ENCODE measurements around the gene CMIP. TPM values are rescaled to one million over a fixed set of nuclear protein-coding genes. Genes with fewer than 3 reads are reported as not detected.

Gene CMIP
- total RNA-seq, 3 donors from 2014 or later = 73.3 to 127 (median 79.8) TPM

- Histone ChIP-seq H3K9me3 (no peaks in the 10 kb centered on the region), H3K36me3 (ENCODE audit: low read depth) (no peaks in the 10 kb centered on the region), H3K4me3 (no peak overlapping the region), H3K4me1 (ENCODE audit: low read depth) (peaks cover 6% of the 10 kb centered on the region)
- intact Hi-C loops (cut with DNase I, micrococcal nuclease) = no loop called here
- DNase-seq (peak in 1 of 3 donors; percentile 12), ATAC-seq (no peak)
- TF ChIP-seq, protein P1, sequence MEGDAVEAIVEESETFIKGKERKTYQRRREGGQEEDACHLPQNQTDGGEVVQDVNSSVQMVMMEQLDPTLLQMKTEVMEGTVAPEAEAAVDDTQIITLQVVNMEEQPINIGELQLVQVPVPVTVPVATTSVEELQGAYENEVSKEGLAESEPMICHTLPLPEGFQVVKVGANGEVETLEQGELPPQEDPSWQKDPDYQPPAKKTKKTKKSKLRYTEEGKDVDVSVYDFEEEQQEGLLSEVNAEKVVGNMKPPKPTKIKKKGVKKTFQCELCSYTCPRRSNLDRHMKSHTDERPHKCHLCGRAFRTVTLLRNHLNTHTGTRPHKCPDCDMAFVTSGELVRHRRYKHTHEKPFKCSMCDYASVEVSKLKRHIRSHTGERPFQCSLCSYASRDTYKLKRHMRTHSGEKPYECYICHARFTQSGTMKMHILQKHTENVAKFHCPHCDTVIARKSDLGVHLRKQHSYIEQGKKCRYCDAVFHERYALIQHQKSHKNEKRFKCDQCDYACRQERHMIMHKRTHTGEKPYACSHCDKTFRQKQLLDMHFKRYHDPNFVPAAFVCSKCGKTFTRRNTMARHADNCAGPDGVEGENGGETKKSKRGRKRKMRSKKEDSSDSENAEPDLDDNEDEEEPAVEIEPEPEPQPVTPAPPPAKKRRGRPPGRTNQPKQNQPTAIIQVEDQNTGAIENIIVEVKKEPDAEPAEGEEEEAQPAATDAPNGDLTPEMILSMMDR (IDR thresholded peaks at IDR 0.05) = no peak
Measured at GRCh38 chr16:81564421-81564911, 119.9 kb downstream of the CMIP start.

- intact Hi-C loops (cut with DNase I, micrococcal nuclease) = no loop called here
- peaks cover 6% of the 10 kb centered on the region for H3K4me1 ChIP-seq (ENCODE audit: low read depth)
- H3K9me3 ChIP-seq = no peaks in the 10 kb centered on the region
- ATAC-seq (no peak), DNase-seq (peak in 1 of 3 donors; percentile 18)
- H3K36me3 ChIP-seq (ENCODE audit: low read depth) = no peaks in the 10 kb centered on the region
- H3K4me3 ChIP-seq = no peak overlapping the region
- TF ChIP-seq, protein P1 (IDR thresholded peaks at IDR 0.05) = no peak
Measured at GRCh38 chr16:81565321-81566028, 120.9 kb downstream of the CMIP start.

DNA sequence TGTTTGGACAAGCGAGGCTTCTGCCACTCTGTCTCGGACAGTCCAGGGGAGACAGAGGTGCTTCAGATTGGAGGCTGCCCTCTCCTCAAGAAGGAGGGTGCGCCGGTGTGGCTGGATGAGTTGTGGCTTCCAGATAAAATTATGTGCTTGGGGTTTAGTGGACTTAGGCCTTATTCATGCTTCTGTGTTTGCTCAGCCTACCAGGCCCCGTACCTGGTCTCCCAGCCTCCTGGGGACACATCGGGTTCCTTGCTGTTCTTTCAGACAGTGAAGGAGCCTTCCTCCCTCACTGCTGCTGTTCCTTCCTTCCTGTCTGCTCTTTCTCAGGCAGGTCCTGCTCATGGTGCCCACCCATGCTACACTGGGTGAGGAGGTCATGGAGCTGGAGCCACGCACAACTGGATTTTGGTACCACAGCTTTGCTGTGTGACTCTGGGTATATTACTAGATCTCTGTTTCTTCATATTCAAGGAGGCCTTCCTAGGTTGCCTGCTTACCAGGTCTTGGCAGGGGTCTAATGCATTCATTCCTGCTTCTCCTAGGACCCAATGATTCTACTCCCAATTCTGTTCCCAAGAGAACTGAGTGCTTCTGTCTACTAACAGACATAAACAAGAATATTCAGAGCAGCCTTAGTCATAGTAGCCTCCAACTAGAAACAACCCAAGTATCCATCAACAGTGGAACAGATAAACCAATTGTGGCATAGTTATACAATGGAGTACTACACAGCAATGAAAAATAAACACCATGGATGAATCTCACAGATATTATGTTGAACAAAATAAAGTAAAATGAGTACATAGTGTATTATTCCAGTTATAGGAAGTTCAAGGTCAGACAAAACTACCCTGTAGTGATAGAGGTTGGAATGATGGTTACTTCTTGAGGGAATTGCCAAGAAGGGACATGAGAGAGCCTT is 121.7 kb downstream of the CMIP start:
- no peak for ATAC-seq
- Histone ChIP-seq H3K36me3 (ENCODE audit: low read depth) (no peaks in the 10 kb centered on the region), H3K4me1 (ENCODE audit: low read depth) (peaks cover 4% of the 10 kb centered on the region), H3K9me3 (no peaks in the 10 kb centered on the region), H3K4me3 (no peak overlapping the region)
- intact Hi-C loops (cut with DNase I, micrococcal nuclease) = no loop called here
- TF ChIP-seq, protein P1 (IDR thresholded peaks at IDR 0.05) = no peak
- peak in 1 of 3 donors; percentile 16 for DNase-seq

- Histone ChIP-seq H3K4me3 (no peak overlapping the region), H3K9me3 (no peaks in the 10 kb centered on the region), H3K4me1 (ENCODE audit: low read depth) (peaks cover 4% of the 10 kb centered on the region), H3K36me3 (ENCODE audit: low read depth) (no peaks in the 10 kb centered on the region)
- TF ChIP-seq, protein P1 (IDR thresholded peaks at IDR 0.05) = no peak
- ATAC-seq = no peak
- intact Hi-C loops (cut with DNase I, micrococcal nuclease) = no loop called here
- DNase-seq = no peak
Measured at GRCh38 chr16:81567087-81567486, 122.5 kb downstream of the CMIP start.

GRCh38 chr16:81567987-81568748 is 123.6 kb downstream of the CMIP start:
- H3K36me3 ChIP-seq (ENCODE audit: low read depth) = no peaks in the 10 kb centered on the region
- intact Hi-C loops (cut with DNase I, micrococcal nuclease) = no loop called here
- TF ChIP-seq, protein P1 (IDR thresholded peaks at IDR 0.05) = no peak
- DNase-seq (no peak), ATAC-seq (peak; percentile 29)
- H3K9me3 ChIP-seq = no peaks in the 10 kb centered on the region
- no peak overlapping the region for H3K4me3 ChIP-seq
- peaks cover 8% of the 10 kb centered on the region for H3K4me1 ChIP-seq (ENCODE audit: low read depth)

All from mucosa of descending colon (tissue), 3 donors.